ENCODE data around the gene CEP76. TPM values are rescaled to one million over a fixed set of nuclear protein-coding genes. Genes with fewer than 3 reads are reported as not detected.
"Not testable (repeated sequence)": the region's sequence is repeated elsewhere in the genome, so short reads cannot be mapped to it uniquely, and the experiment has no call there.

Gene CEP76
- total RNA-seq, 1 experiment from 2014 or later = 19.2 TPM

DNA sequence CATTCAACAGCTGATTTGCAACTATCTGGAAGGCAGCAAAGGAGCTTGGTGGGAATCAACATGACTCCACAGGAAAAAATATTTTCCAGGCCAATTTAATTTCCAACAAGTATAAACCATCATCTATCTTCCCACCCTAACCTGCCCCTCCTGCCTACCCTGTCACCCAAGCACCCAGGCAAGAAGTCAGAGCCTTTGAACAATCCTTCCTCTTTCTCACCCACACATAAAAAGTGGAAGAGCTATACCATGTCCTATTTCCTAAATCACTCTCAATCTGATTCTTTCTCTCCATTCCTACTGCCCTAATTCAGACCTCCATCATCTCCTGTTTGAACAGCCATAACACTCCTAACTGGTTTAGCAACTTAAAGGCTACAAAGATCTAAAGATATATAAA lies 57.3 kb downstream of the CEP76 start:
- no peak for DNase-seq (ENCODE audit: low read depth)

DNA sequence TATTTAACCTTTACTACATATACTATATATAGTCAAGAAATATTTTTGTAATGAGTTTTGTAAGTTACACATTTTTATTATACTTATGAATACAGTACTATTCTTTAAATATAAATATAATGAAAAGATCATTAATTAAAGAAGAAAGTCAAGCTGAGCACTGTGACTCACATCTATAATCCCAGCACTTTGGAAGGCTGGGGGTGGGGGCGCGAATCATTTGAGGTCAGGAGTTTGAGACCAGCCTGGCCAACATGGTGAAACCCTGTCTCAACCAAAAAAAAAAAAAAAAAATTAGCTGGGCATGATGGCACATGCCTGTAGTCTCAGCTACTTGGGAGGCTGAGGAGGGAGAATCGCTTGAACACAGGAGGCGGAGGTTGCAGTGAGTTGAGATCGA lies 58.8 kb downstream of the CEP76 start:
- DNase-seq (ENCODE audit: low read depth) = peak; percentile 40

DNA sequence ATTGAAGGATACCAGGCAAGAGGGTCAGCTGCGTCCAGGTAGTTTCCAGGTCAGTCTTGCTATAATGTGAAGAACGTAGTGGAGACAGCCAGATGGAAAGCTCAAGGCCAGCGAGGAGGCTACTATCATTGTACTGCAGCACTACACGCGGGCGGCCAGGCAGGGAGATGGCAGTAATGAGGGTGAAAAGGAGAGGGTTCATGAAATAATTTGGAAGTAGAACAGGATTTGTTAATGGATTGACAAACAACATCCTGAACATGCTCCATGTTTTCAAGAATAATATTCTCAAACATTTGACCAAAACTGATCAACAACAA lies 61.7 kb downstream of the CEP76 start:
- no peak for DNase-seq (ENCODE audit: low read depth)

GRCh38 chr18:12639990-12640880 lies 62.3 kb downstream of the CEP76 start:
- peak; percentile 87 for DNase-seq (ENCODE audit: low read depth)

DNA sequence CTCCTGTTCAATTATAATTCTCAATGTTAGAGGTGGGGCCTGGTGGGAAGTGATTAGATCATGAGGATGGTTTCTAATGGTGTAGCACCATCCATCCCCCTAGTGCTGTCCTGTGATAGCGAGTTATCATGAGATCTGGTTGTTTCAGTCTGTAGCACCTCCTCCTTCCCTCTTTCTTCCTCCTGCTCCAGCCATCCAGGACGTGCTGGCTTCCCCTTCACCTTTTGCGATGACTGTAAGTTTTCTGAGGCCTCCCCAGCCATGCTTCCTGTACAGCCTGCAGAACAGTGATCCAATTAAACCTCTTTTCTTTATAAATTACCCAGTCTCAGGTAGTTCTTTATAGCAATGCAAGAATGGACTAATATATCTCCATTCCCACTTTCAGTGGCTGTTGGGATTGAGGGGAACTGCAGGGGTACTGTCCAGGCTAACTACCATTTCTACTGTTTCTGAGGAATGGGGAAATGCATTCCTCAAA lies 63.8 kb downstream of the CEP76 start:
- DNase-seq (ENCODE audit: low read depth) = no peak

DNA sequence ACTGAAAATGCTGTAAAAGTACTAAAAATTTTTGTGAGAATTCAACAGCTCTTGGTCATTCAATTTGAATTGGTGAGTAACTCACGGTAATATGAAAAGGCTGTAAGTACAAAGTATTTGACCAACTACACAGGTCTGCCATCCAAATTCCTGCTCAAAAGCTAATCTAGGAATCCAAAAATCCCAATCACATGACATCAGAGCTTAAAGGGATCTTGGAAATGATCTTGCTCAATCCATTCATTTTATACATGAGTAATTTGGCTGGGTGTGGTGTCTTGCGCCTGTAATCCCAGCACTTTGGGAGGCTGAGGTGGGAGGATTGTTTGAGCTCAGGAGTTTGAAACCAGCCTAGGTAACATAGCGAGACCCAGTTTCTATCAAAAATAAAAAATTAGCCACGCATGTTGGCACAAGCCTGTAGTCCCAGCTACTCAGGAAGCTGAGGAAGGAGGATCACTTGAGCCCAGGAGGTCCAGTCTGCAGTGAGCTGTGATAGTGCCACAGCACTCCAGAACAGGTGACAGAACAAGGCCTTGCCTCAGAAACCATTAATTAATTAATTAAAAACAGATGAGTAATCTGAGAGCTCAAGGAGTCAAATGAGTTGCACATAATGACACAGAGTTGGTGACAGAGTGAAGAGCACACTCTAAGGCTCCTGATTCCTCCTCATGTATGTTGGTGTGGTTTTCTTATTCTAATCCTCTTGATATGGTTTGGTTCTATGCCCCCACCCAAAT lies 64.5 kb downstream of the CEP76 start:
- peak; percentile 33 for DNase-seq (ENCODE audit: low read depth)

DNA sequence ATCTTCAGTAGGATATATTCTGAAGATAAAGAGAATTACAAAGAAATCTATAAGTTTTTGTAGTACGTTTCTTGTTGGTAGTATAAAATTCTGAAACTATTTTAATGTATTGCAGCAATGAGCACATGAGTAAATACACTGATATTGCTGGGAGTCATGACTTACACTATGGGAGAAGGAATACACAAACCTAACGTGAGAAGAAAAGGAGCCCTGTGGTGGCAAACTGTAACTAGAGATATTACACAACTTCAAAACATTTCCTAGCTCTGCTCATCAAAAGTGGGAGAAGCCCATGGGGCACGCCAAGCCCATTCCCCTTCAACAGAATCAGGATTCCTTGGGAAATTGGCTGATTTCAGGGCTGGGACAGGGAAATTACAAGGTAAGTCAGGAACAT lies 65.1 kb downstream of the CEP76 start:
- DNase-seq (ENCODE audit: low read depth) = no peak

- DNase-seq (ENCODE audit: low read depth) = no peak
Measured at GRCh38 chr18:12631831-12632477, 70.6 kb downstream of the CEP76 start.

DNA sequence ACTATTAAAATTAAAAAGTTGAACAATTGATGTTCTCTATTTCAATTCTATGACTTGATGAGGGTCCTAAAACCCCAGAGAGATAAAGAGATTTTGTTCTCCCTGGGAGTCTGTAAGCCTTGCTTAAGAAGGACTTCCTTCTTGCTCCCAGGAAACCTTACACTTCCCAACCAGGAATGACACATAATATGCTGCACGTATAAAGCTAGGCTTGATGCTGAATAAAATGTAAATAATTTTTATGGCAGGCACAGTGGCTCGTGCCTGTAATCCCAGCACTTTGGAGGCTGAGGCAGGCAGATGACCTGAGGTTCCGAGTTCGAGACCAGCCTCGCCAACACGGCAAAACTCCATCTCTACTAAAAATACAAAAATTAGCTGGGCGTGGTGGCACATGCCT lies 72.4 kb downstream of the CEP76 start:
- DNase-seq (ENCODE audit: low read depth) = peak; percentile 53

GRCh38 chr18:12628706-12629702 lies 73.5 kb downstream of the CEP76 start:
- DNase-seq (ENCODE audit: low read depth) = peak; percentile 79

DNA sequence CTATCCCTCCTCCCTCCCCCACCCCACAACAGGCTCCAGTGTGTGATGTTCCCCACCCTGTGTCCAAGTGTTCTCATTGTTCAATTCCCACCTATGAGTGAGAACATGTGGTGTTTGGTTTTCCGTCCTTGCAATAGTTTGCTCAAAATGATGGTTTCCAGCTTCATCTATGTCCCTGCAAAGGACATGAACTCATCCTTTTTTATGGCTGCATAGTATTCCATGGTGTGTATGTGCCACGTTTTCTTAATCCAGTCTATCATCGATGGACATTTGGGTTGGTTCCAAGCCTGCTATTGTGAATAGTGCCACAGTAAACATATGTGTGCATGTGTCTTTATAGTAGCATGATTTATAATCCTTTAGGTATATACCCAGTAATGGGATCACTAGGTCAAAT lies 75.3 kb downstream of the CEP76 start:
- not testable (repeated sequence) for DNase-seq (ENCODE audit: low read depth)

DNA sequence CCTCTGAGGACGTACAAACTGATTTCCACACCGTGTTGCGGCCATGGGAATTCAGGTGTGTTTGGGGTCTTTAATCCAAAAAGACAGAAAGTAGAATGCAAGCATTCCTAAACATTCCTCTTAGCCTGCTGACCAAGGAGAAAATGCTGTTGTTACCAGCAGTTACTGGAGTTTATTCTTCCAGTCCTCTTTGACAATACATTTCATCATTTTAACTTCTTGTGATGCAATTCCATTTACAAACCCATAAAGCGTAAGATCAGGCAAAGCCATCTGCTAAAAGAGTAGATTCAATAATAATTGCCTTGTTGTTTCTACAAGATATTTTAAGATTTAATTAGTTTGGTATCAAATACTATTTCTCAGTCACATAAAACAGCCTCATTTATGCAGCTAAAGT lies 77.3 kb downstream of the CEP76 start:
- DNase-seq (ENCODE audit: low read depth) = no peak

Other genes starting within 250 kb of the CEP76 start
- 13.6 and 14.8 TPM in 2 replicates for gene SPIRE1, start 44.6 kb downstream of the CEP76 start, total RNA-seq (2014; rRNA removed; shearing (Covaris generic))
- gene PSMG2, start 319 bp upstream of the CEP76 start, total RNA-seq (2014; rRNA removed; shearing (Covaris generic)) = 87.7 and 103 TPM in 2 replicates
- 35.1 and 35.3 TPM in 2 replicates for gene PTPN2, start 181.5 kb upstream of the CEP76 start, total RNA-seq (2014; rRNA removed; shearing (Covaris generic))
- 43.6 and 64.8 TPM in 2 replicates for gene SEH1L, start 245.3 kb upstream of the CEP76 start, total RNA-seq (2014; rRNA removed; shearing (Covaris generic))

Measured in HT1080 (cell line).